Pancreas (tissue), 10 donors: ENCODE data around the gene MOGAT2. TPM values are rescaled to one million over a fixed set of nuclear protein-coding genes. Genes with fewer than 3 reads are reported as not detected.

Experiments
- ATAC-seq, 4 donors: fragments of 200-7000 bp; cut with Tn5 transposase; one replicate each; pipeline versions ENCODE4 v1.8.0 to v1.9.1; 2020; ENCODE audit warnings: mild to moderate bottlenecking in 4 of 4, moderate library complexity in 4 of 4
- DNase-seq, 6 donors: peaks; one replicate each; pipeline ENCODE4 v3.0.0-alpha.2; 2020
- FAIRE-seq: peaks from 2 replicates; lab custom pipeline; 2012; peaks lifted over from hg19 to GRCh38; lab: Jason Lieb, UNC
- H3K27ac ChIP-seq, 4 donors: fragments of 200-600 bp; sonication (generic); 1 replicate in 3 of 4; 2 replicates in 1 of 4; pipeline versions ENCODE4 v1.5.0 to v1.8.0; 2020
- H3K27me3 ChIP-seq, 4 donors: fragments of 200-600 bp; one replicate each; pipeline ENCODE4 v1.8.0; 2021
- H3K36me3 ChIP-seq, 3 donors: fragments of 200-600 bp; sonication (generic) in 1 of 3; one replicate each; pipeline versions ENCODE4 v1.5.0 to v1.8.0; 2020 to 2021
- H3K4me1 ChIP-seq, 3 donors: fragments of 200-600 bp; one replicate each; pipeline ENCODE4 v1.8.0; 2021
- H3K4me3 ChIP-seq, 4 donors: fragments of 200-600 bp; sonication (generic) in 2 of 4; one replicate each; pipeline versions ENCODE4 v1.5.0 to v1.8.0; 2020 to 2021
- H3K9me3 ChIP-seq, 4 donors: fragments of 200-600 bp; one replicate each; pipeline ENCODE4 v1.8.0; 2021
- WGBS, 2 donors: extraction: QIAGEN DNeasy Blood & Tissue Kit; methylation state at CpG; one replicate each; pipeline ENCODE4 v1.1.7; 2013; 5-methylcytosine and 5-hydroxymethylcytosine counted together
- intact Hi-C, 3 donors: fragments of 100-400 bp; cut with DNase I; formaldehyde crosslinking; loops; one replicate each; pipeline versions ENCODE4 v1.11.1 to v1.14.2; 2022
- polyA plus RNA-seq, 2 donors: library from polyadenylated mRNA; stranded (reverse); fragments of 200-250 nt; gene quantifications; one replicate each; pipeline ENCODE4 v1.2.3, GENCODE V29; 2013
- total RNA-seq, 6 donors: library from RNA; stranded (reverse); fragmentation: NEBNext Ultra II Directional in 4 of 6; extraction: Animal tissue kit (Norgen Biotek cat#: 25700) in 4 of 6; gene quantifications; one replicate each; pipeline versions ENCODE4 v1.2.1 to v1.2.4, GENCODE V29; 2021 to 2023
- TF ChIP-seq, protein P1 (sequence below), 4 donors: fragments of 200-600 bp; sonication (generic) in 3 of 4; IDR thresholded peaks; one replicate each; pipeline versions ENCODE4 v1.5.0 to v1.8.0; 2021; ENCODE audit warnings: antibody characterized with exemption in 4 of 4
- donor health status: healthy with polysubstance abuse.
- donor health status: DM: no; HTN: no; CAD: no; lungs with moderate emphysema.
- donor health status: DM: no; HTN: no; CAD: no.
- donor health status: control.
- donor health status: control.
- donor health status: Bipolar disorder and iron deficiency.
- donor health status: DM: yes; HTN: yes; CAD: no.
- donor health status: DM: no; HTN: no; CAD: no.
- donor health status: DM: no; HTN: no; CAD: no.
- donor health status: DM: yes; HTN: yes; CAD: no.

MOGAT2 gene
- total and polyA plus RNA-seq, 8 donors = 0.08 to 0.09 (median 0.09) TPM; not detected in 5

DNA sequence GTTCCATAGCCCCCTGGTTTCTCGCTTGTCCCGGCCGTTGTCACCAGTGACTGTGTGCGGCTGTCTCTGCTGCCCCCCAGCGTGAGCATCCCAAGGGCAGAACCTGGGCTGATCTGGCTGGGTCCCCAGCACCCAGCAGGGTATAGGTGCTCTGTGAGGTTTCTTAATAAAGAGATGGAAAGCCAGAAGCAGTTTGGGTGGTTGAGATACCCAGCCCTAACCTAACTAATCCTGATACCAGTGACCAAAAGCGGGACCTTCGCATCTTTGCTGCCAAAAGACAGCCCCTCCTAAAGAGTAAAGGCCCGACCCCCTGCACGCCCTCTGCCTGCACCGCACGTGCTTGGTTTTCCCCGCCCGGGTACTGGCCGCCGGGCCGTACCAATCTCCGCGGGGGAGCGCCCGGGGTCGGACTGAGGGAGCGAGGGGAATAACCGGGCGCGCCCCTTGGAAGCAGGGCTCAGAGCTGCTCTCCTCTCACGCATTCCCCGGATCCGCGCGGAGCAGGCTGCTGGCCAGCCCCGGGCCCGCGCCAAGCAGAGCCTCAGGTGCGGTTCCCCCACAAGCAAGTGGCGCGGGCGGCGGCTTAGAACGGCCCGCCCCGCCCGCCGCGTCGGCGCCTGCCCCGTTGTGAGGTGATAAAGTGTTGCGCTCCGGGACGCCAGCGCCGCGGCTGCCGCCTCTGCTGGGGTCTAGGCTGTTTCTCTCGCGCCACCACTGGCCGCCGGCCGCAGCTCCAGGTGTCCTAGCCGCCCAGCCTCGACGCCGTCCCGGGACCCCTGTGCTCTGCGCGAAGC lies 50.7 kb downstream of the MOGAT2 start, which contains the start of gene DGAT2:
Gene DGAT2 (plus strand): TSS at position 667 of the 797 bp plus-strand sequence. CDS start 214 bp downstream, outside the sequence.
- H3K4me1 ChIP-seq = peaks cover 0 to 12% (median 0%) of the 10 kb centered on the region in 3 donors

DNA sequence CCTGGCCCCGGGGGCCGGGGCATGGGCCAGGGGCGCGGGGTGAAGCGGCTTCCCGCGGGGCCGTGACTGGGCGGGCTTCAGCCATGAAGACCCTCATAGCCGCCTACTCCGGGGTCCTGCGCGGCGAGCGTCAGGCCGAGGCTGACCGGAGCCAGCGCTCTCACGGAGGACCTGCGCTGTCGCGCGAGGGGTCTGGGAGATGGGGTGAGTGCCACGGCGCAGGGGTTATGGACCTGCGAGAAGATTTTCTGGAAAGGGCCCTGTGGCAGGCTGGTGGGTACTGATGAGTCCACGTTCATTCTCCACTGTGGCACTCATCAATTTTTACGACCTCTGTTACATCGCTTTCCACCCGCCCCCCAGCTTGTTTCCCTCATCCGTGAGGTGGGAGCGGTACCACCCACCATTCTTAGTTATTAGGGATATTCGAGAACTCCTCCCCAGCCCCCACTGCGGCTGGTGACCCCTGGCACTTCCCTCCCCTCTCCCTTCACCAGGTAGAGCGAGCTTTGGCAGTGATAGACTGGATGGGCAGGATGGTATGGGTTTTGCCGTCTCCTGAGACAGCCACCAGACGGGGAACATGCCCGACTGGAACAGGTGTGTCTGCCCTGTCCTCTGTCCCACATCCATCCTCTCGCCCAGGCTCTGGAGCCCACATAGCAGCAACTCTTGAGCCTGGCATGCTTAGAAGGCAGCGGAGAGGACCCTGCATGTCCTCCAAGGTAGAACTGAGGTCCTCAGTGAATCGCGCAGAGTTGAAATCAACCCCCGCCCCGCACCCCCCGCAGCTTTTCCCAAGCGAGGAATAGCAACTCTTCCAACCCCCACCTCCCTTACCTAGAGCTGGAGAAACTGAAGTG lies 51.5 kb downstream of the MOGAT2 start:
- DNase-seq (no peak), FAIRE-seq (no peak), ATAC-seq (peak; percentile 24 to 36 (median 30))
- Histone ChIP-seq H3K4me1 (peaks cover 0 to 12% (median 0%) of the 10 kb centered on the region in 3 donors), H3K27me3 (no peaks in the 10 kb centered on the region), H3K4me3 (peak overlapping the region; percentile 20 to 60 (median 41)), H3K27ac (no peak overlapping the region), H3K36me3 (no peaks in the 10 kb centered on the region), H3K9me3 (no peaks in the 10 kb centered on the region)
- WGBS, 2 donors = 16 to 17% methylated on average over 46 of the region's 46 CpGs
- TF ChIP-seq, protein P1, sequence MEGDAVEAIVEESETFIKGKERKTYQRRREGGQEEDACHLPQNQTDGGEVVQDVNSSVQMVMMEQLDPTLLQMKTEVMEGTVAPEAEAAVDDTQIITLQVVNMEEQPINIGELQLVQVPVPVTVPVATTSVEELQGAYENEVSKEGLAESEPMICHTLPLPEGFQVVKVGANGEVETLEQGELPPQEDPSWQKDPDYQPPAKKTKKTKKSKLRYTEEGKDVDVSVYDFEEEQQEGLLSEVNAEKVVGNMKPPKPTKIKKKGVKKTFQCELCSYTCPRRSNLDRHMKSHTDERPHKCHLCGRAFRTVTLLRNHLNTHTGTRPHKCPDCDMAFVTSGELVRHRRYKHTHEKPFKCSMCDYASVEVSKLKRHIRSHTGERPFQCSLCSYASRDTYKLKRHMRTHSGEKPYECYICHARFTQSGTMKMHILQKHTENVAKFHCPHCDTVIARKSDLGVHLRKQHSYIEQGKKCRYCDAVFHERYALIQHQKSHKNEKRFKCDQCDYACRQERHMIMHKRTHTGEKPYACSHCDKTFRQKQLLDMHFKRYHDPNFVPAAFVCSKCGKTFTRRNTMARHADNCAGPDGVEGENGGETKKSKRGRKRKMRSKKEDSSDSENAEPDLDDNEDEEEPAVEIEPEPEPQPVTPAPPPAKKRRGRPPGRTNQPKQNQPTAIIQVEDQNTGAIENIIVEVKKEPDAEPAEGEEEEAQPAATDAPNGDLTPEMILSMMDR (IDR thresholded peaks at IDR 0.05) = no peak
- intact Hi-C loops = no loop called here

More for the DNA sequence above, 50.7 kb downstream of the MOGAT2 start, which contains the start of gene DGAT2:
- ATAC-seq = peak; percentile 91 to 96 (median 94)
- no peaks in the 10 kb centered on the region for H3K27me3 ChIP-seq
- intact Hi-C loops = no loop called here
- 2 to 4% methylated on average over 44 to 66 of the region's 66 CpGs for WGBS, 2 donors
- H3K4me3 ChIP-seq = peak within 1 kb of the TSS; percentile 20 to 60 (median 41)
- TF ChIP-seq, protein P1 (IDR thresholded peaks at IDR 0.05) = no peak
- no peaks in the 10 kb centered on the region for H3K9me3 ChIP-seq
- no peak for FAIRE-seq
- no peaks in the 10 kb centered on the region for H3K36me3 ChIP-seq
- peak; percentile 62 to 89 (median 69) for DNase-seq
- no peak within 1 kb of the TSS for H3K27ac ChIP-seq

DNA sequence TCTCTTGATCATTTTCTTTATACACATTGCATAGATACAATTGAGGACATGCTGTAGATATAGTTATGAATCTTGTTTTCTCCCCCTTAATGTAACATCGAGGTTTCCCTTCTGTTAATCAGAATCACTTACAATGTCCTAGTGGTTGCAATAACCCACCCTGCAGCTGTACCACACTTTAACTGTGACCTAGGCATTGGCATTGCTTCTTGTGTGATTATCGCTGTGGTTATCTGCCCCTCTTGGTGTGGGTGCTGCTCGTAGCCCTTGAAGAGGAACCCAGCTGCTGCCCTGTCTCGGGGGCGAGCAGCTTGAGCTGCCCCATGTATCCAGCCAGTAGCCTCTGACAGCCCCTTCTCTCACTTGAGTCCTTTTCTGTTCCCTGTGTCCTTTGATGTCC lies 52.5 kb downstream of the MOGAT2 start:
- H3K4me3 ChIP-seq = no peak overlapping the region
- 69 to 76% methylated on average over 5 of the region's 5 CpGs for WGBS, 2 donors
- DNase-seq (no peak), ATAC-seq (no peak), FAIRE-seq (no peak)
- intact Hi-C loops = no loop called here
- no peaks in the 10 kb centered on the region for H3K9me3 ChIP-seq
- TF ChIP-seq, protein P1 (IDR thresholded peaks at IDR 0.05) = no peak
- H3K27ac ChIP-seq = no peak overlapping the region
- no peaks in the 10 kb centered on the region for H3K36me3 ChIP-seq
- no peaks in the 10 kb centered on the region for H3K27me3 ChIP-seq
- peaks cover 0 to 12% (median 0%) of the 10 kb centered on the region in 3 donors for H3K4me1 ChIP-seq

DNA sequence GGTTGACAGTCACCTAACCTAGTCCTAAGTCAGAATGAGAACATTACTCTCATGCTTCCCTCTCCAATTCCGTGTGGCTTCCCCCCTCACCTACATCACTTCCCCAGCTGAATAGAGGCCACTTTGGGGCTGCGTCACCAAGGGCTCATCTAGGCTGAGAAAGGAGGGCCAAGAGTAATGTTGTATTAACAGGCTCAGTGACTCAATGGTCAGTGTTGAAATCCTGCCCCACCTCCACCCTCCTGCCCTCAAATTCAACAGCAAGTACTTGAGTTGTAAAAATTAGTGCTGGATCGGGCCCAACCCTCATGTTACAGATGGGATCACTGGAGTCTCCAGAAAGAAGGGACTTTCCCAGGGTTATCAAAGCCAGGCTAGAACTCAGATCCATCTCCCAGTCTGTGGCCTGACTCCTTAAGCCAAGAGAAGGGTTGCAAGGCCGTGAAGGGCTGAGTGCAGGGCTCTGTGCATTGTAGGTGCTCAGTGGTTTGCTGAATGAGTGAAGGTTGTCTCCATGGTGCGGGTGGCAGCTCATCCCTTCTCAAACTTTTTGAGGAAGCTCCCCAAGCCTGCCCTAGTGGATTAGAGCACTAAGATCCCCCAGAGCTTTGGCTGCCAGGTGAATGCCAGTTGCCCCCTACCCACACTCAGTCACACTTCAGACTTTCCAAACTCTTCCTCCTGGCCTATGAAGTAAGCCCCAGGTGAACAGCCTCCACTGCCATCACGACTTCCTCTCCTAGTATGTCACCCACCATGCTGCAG lies 54.2 kb downstream of the MOGAT2 start:
- no peaks in the 10 kb centered on the region for H3K9me3 ChIP-seq
- peak in 1 of 4 donors; percentile 4 for ATAC-seq
- TF ChIP-seq, protein P1 (IDR thresholded peaks at IDR 0.05) = no peak
- H3K36me3 ChIP-seq = no peaks in the 10 kb centered on the region
- WGBS, 2 donors = 86 to 91% methylated on average over 6 of the region's 6 CpGs
- H3K4me3 ChIP-seq = no peak overlapping the region
- DNase-seq = peak in 2 of 6 donors; percentile 5 to 29
- no peak for FAIRE-seq
- peaks cover 0 to 12% (median 0%) of the 10 kb centered on the region in 3 donors for H3K4me1 ChIP-seq
- intact Hi-C loops = no loop called here
- H3K27me3 ChIP-seq = no peaks in the 10 kb centered on the region
- H3K27ac ChIP-seq = no peak overlapping the region
